GM12878 (cell line): ENCODE measurements around the gene B3GNT8. TPM values are rescaled to one million over a fixed set of nuclear protein-coding genes. Genes with fewer than 3 reads are reported as not detected.

Experiments
- ATAC-seq: fragments of 200-7000 bp; cut with Tn5 transposase; 3 replicates; pipeline ENCODE4 v1.9.1; 2020; ENCODE audit warnings: mild to moderate bottlenecking, moderate library complexity
- BruUV-seq: library from RNA; stranded (reverse); fragments of 400-500 nt; replicated peaks from 2 replicates; lab custom pipeline; 2021; lab: Mats Ljungman, UMichigan
- CTCF ChIA-PET: fragments of 300-600 bp; sonication (Branson Sonifier 250); formaldehyde crosslinking; extraction: SDS; loops from one replicate; lab custom pipeline; 2021; ENCODE audit warnings: inconsistent platforms; lab: Yijun Ruan, JAX
- POLR2A ChIA-PET: fragments of 350-600 bp; formaldehyde crosslinking; extraction: SDS; loops from one replicate; lab custom pipeline; 2021; ENCODE audit warnings: inconsistent platforms; lab: Charles Lee
- RAD21 ChIA-PET: fragments of 300-600 bp; sonication (Branson Sonifier 250); formaldehyde crosslinking; loops from one replicate; lab custom pipeline; 2023; ENCODE audit warnings: antibody characterized with exemption; ENCODE audit not compliant: unreplicated experiment; lab: Charles Lee
- SMC1A ChIA-PET: fragments of 300-600 bp; sonication (Branson Sonifier 250); formaldehyde crosslinking; loops from one replicate; lab custom pipeline; 2023; ENCODE audit not compliant: unreplicated experiment, uncharacterized antibody; lab: Charles Lee
- DNase-seq: peaks from one replicate; pipeline ENCODE4 v3.0.0-alpha.2; 2011; ENCODE audit warnings: low read depth, low spot score
- FAIRE-seq: peaks from 3 replicates; lab custom pipeline; 2011; peaks lifted over from hg19 to GRCh38; lab: Jason Lieb, UNC
- H2AFZ ChIP-seq: 2 replicates; pipeline ENCODE4 v1.6.0; 2011; ENCODE audit warnings: low read depth, low read length, control low read depth; ENCODE audit not compliant: control insufficient read depth
- H3K27ac ChIP-seq: 2 replicates; pipeline ENCODE4 v1.5.1; 2011; ENCODE audit warnings: control low read depth; ENCODE audit not compliant: control insufficient read depth, insufficient read depth
- H3K27me3 ChIP-seq, 2 experiments: replicated peaks in 1 of 2; 2 replicates each; pipeline versions ENCODE4 v1.6.0 to v1.6.1; 2011; ENCODE audit warnings: low read length in 1 of 2; ENCODE audit not compliant: control insufficient read depth in 2 of 2, insufficient read depth in 2 of 2
- H3K36me3 ChIP-seq, 2 experiments: 2 replicates each; pipeline ENCODE4 v1.5.1; 2011; ENCODE audit warnings: low read length in 1 of 2; ENCODE audit not compliant: control insufficient read depth in 2 of 2, insufficient read depth in 2 of 2
- H3K4me1 ChIP-seq: 2 replicates; pipeline ENCODE4 v1.6.1; 2011; ENCODE audit warnings: mild to moderate bottlenecking, low read length, moderate library complexity, mixed read lengths; ENCODE audit not compliant: control insufficient read depth, insufficient read depth
- H3K4me2 ChIP-seq: 2 replicates; pipeline ENCODE4 v1.6.0; 2011; ENCODE audit warnings: control low read depth; ENCODE audit not compliant: control insufficient read depth, insufficient read depth
- H3K4me3 ChIP-seq: fragments of 200-600 bp; sonication (generic); 2 replicates; pipeline ENCODE4 v1.5.1; 2016
- H3K79me2 ChIP-seq: 2 replicates; pipeline ENCODE4 v1.6.0; 2011; ENCODE audit warnings: low read length; ENCODE audit not compliant: control insufficient read depth, insufficient read depth
- H3K9ac ChIP-seq: 2 replicates; pipeline ENCODE4 v1.8.0; 2011; ENCODE audit warnings: low read length, control low read depth, mixed read lengths; ENCODE audit not compliant: control insufficient read depth, insufficient read depth
- H3K9me3 ChIP-seq: replicated peaks from 3 replicates; pipeline ENCODE4 v1.5.1; 2011; ENCODE audit warnings: mild to moderate bottlenecking, low read length; ENCODE audit not compliant: control insufficient read depth, insufficient read depth
- H4K20me1 ChIP-seq: 2 replicates; pipeline ENCODE4 v1.6.0; 2011; ENCODE audit not compliant: control insufficient read depth, insufficient read depth
- JUND ChIP-seq: IDR thresholded peaks from 2 replicates; pipeline ENCODE4 v1.6.1; 2012; ENCODE audit warnings: low read depth, mild to moderate bottlenecking, low read length, improper control_type of control experiment, moderate library complexity
- KDM1A ChIP-seq: fragments of 200-600 bp; sonication (generic); IDR thresholded peaks from 2 replicates; pipeline ENCODE4 v1.6.1; 2016; ENCODE audit warnings: borderline replicate concordance
- PAX5 ChIP-seq: IDR thresholded peaks from 2 replicates; pipeline ENCODE4 v1.6.1; 2011; ENCODE audit warnings: low read depth, low read length, borderline replicate concordance
- RBBP5 ChIP-seq: fragments of 200-600 bp; sonication (generic); conservative IDR thresholded peaks from 2 replicates; pipeline ENCODE4 v1.6.1; 2016
- ZNF622 ChIP-seq: fragments of 450-650 bp; IDR thresholded peaks from 2 replicates; pipeline ENCODE4 v1.6.1; 2017; ENCODE audit warnings: mild to moderate bottlenecking, inconsistent platforms
- WGBS: methylation state at CpG from one replicate; pipeline ENCODE4 v1.1.6; 2016; ENCODE audit warnings: low lambda C conversion rate; ENCODE audit not compliant: insufficient replicate concordance, insufficient coverage; ENCODE audit errors: missing lambda C conversion rate; 5-methylcytosine and 5-hydroxymethylcytosine counted together
- in situ Hi-C: fragments of 300-500 bp; cut with MboI; formaldehyde crosslinking; loops from 9 replicates; pipeline ENCODE4 v1.14.3; 2018; ENCODE audit warnings: mixed read lengths
- intact Hi-C: fragments of 100-400 bp; cut with micrococcal nuclease; formaldehyde crosslinking; loops from one replicate; pipeline ENCODE4 v1.14.2; 2022; ENCODE audit not compliant: unreplicated experiment
- polyA plus RNA-seq, 11 experiments: library from polyadenylated mRNA; depleted of rRNA in 4 of 11; unstranded in 6 of 11; stranded (reverse) in 5 of 11; fragments of >200 nt; fragmentation: Nextera tagmentation in 4 of 11; fragmentation: Illumina TruSeq in 1 of 11; extraction: Ambion mirVana in 4 of 11; extraction: Trizol in 1 of 11; gene quantifications; 1 replicate in 1 of 11; 2 replicates in 10 of 11; pipeline versions ENCODE4 v1.2.1 to v1.2.3, GENCODE V29; 2011 to 2016; ENCODE audit warnings: inconsistent platforms in 2 of 11, missing spikeins in 2 of 11, low read depth in 1 of 11
- total RNA-seq, 4 experiments: library from RNA; depleted of rRNA in 3 of 4; stranded (reverse); fragments of >200 nt in 3 of 4; fragmentation: Illumina TruSeq in 1 of 4; extraction: Trizol in 1 of 4; gene quantifications; 2 replicates each; pipeline versions ENCODE4 v1.2.1 to v1.2.3, GENCODE V29; 2013 to 2021
- TF ChIP-seq, protein P1 (sequence below): fragments of 150-350 bp; IDR thresholded peaks from 2 replicates; pipeline ENCODE4 v1.6.1; 2016; ENCODE audit warnings: low read depth, low read length
- TF ChIP-seq, protein P2 (sequence below): IDR thresholded peaks from 2 replicates; pipeline ENCODE4 v1.6.1; 2011; ENCODE audit warnings: low read depth, low read length, improper control_type of control experiment, borderline replicate concordance
- TF ChIP-seq, protein P3 (sequence below): IDR thresholded peaks from 2 replicates; pipeline ENCODE4 v1.6.1; 2012; ENCODE audit warnings: low read length, inconsistent platforms
- TF ChIP-seq, protein P4 (sequence below): fragments of 450-650 bp; IDR thresholded peaks from 2 replicates; pipeline ENCODE4 v1.6.1; 2018; ENCODE audit warnings: borderline replicate concordance, mild to moderate bottlenecking; ENCODE audit not compliant: partially characterized antibody

B3GNT8 gene
- total and polyA plus RNA-seq, 10 of the 15 experiments (the other 5 are each of a cell fraction or from before 2014, with no cell fraction given), result 0.06 to 1.2 (median 0.31) TPM; not detected in 4

DNA sequence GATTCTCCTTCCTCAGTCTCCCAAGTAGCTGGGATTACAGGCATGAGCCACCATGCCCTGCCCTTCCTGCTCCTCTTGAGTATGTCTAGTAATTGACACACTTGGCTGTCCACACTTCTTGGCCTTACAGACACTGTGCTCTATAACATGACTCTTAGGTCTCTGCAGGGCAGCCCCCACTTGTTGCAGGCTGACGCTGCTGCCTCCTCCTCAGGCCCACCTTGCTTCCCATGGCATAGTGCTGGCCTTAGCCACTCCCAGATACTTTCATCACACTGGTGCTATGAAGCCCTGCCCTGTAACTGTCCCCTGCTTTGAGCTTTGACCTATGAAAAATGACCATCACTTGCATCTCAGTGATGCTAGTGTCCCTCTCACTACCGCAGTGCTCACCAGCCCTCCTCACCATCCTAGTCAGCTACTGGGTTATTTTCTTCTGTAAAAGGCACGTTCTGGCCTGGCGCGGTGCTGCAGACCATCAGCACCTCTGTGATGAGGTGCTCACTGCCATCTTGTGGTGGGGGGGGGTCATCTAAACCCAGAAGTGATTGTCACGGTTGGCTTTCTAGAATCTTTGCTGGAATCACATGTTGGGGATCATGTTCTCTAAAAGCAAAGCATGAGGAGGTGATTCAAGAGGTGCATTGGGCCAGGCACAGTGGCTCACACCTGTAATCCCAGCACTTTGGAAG, 25.6 kb upstream of the B3GNT8 start (continued):
- TF ChIP-seq, protein P1, sequence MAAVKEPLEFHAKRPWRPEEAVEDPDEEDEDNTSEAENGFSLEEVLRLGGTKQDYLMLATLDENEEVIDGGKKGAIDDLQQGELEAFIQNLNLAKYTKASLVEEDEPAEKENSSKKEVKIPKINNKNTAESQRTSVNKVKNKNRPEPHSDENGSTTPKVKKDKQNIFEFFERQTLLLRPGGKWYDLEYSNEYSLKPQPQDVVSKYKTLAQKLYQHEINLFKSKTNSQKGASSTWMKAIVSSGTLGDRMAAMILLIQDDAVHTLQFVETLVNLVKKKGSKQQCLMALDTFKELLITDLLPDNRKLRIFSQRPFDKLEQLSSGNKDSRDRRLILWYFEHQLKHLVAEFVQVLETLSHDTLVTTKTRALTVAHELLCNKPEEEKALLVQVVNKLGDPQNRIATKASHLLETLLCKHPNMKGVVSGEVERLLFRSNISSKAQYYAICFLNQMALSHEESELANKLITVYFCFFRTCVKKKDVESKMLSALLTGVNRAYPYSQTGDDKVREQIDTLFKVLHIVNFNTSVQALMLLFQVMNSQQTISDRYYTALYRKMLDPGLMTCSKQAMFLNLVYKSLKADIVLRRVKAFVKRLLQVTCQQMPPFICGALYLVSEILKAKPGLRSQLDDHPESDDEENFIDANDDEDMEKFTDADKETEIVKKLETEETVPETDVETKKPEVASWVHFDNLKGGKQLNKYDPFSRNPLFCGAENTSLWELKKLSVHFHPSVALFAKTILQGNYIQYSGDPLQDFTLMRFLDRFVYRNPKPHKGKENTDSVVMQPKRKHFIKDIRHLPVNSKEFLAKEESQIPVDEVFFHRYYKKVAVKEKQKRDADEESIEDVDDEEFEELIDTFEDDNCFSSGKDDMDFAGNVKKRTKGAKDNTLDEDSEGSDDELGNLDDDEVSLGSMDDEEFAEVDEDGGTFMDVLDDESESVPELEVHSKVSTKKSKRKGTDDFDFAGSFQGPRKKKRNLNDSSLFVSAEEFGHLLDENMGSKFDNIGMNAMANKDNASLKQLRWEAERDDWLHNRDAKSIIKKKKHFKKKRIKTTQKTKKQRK, result no peak
- no peak for TF ChIP-seq JUND

DNA sequence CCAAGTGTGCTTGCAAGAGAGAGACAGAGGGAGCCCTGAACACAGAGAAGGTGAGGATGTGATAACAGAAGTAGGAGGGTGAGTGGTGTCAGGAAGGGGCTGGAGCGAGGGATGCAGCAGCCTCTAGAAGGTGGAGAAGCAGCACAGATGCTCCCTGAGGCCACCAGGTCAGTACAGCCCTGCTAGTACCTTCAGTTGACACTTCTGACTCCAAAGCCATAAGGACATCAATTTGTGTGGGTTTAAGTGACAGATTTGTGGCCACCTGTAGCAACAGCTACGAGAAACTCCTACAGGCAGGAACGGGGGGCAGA, 22.6 kb upstream of the B3GNT8 start:
- no peak overlapping the region for H3K9ac ChIP-seq
- H3K9me3 ChIP-seq, result no peaks in the 10 kb centered on the region
- POLR2A ChIA-PET, result interaction anchor here (1.5 kb wide), 1 partner anchor 89 kb away, joined by 3 read pairs; no protein-coding TSS in a partner anchor
- ATAC-seq, result peak; percentile 18; the same call in 2 of the 3 replicates
- no peaks in the 10 kb centered on the region for H3K27me3 ChIP-seq
- H3K27ac ChIP-seq, result no peak overlapping the region
- H4K20me1 ChIP-seq, result no peaks in the 10 kb centered on the region
- CTCF ChIA-PET, result interaction anchor here (1.0 to 10.9 kb wide), 17 partner anchors 10 to 182 kb away, joined by 3 to 314 read pairs (median 8); partner anchors contain the start of genes B9D2, CEACAM21 and DMAC2
- no peaks in the 10 kb centered on the region for H3K79me2 ChIP-seq
- SMC1A ChIA-PET, result interaction anchor here (1.0 to 5.1 kb wide), 21 partner anchors 8 to 147 kb away, joined by 3 to 69 read pairs (median 7); partner anchors contain the start of genes CEACAM21 and DMAC2
- RAD21 ChIA-PET, result interaction anchor here (0.7 to 5.5 kb wide), 10 partner anchors 8 to 148 kb away, joined by 3 to 56 read pairs (median 8); partner anchors contain the start of gene CEACAM21
- no peak overlapping the region for H3K4me3 ChIP-seq
- DNase-seq, result no peak
- H3K36me3 ChIP-seq, result no peaks in the 10 kb centered on the region
- WGBS, result 36% methylated on average over 3 of the region's 3 CpGs
- peaks cover 12% of the 10 kb centered on the region for H3K4me1 ChIP-seq
- no peak for FAIRE-seq
- no peak overlapping the region for H3K4me2 ChIP-seq
- no peak overlapping the region for H2AFZ ChIP-seq
- in situ Hi-C loops (loop anchor here (10.0 kb wide), 2 partner anchors 85 to 125 kb away; partner anchors contain the start of gene CEACAM21), intact Hi-C loops (loop anchor here (1.0 to 5.0 kb wide), 4 partner anchors 88 to 120 kb away; partner anchors contain the start of gene TGFB1)
- no TSS peak for BruUV-seq
- TF ChIP-seq KDM1A (no peak), ZNF622 (no peak), JUND (no peak), PAX5 (no peak), RBBP5 (no peak)
- TF ChIP-seq, protein P2, sequence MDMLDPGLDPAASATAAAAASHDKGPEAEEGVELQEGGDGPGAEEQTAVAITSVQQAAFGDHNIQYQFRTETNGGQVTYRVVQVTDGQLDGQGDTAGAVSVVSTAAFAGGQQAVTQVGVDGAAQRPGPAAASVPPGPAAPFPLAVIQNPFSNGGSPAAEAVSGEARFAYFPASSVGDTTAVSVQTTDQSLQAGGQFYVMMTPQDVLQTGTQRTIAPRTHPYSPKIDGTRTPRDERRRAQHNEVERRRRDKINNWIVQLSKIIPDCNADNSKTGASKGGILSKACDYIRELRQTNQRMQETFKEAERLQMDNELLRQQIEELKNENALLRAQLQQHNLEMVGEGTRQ, result no peak
- TF ChIP-seq, protein P3, sequence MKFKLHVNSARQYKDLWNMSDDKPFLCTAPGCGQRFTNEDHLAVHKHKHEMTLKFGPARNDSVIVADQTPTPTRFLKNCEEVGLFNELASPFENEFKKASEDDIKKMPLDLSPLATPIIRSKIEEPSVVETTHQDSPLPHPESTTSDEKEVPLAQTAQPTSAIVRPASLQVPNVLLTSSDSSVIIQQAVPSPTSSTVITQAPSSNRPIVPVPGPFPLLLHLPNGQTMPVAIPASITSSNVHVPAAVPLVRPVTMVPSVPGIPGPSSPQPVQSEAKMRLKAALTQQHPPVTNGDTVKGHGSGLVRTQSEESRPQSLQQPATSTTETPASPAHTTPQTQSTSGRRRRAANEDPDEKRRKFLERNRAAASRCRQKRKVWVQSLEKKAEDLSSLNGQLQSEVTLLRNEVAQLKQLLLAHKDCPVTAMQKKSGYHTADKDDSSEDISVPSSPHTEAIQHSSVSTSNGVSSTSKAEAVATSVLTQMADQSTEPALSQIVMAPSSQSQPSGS, result no peak
- TF ChIP-seq, protein P4, sequence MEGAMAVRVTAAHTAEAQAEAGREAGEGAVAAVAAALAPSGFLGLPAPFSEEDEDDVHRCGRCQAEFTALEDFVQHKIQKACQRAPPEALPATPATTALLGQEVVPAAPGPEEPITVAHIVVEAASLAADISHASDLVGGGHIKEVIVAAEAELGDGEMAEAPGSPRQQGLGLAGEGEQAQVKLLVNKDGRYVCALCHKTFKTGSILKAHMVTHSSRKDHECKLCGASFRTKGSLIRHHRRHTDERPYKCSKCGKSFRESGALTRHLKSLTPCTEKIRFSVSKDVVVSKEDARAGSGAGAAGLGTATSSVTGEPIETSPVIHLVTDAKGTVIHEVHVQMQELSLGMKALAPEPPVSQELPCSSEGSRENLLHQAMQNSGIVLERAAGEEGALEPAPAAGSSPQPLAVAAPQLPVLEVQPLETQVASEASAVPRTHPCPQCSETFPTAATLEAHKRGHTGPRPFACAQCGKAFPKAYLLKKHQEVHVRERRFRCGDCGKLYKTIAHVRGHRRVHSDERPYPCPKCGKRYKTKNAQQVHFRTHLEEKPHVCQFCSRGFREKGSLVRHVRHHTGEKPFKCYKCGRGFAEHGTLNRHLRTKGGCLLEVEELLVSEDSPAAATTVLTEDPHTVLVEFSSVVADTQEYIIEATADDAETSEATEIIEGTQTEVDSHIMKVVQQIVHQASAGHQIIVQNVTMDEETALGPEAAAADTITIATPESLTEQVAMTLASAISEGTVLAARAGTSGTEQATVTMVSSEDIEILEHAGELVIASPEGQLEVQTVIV, result no peak
